H1 (cell line): ENCODE data around the gene PAX3. TPM values are rescaled to one million over a fixed set of nuclear protein-coding genes. Genes with fewer than 3 reads are reported as not detected.

Source experiments
- CHD7 ChIP-seq: fragments of 300-600 bp; sonication (generic); IDR thresholded peaks from 2 replicates; pipeline ENCODE4 v1.7.1; 2012; ENCODE audit warnings: low read length, moderate library complexity, mild to moderate bottlenecking, inconsistent platforms; ENCODE audit not compliant: insufficient replicate concordance
- KDM5A ChIP-seq: fragments of 200-600 bp; IDR thresholded peaks from 2 replicates; pipeline ENCODE4 v1.7.1; 2012; ENCODE audit warnings: mild to moderate bottlenecking, low read length, inconsistent platforms, mixed read lengths
- polyA plus RNA-seq, 7 experiments: library from polyadenylated mRNA; depleted of rRNA in 3 of 7; stranded (reverse) in 5 of 7; unstranded in 2 of 7; fragments of >200 nt in 5 of 7; fragments of 200-250 nt in 2 of 7; gene quantifications; 1 replicate in 5 of 7; 2 replicates in 1 of 7; 4 replicates in 1 of 7; pipeline versions ENCODE4 v1.2.1 to v1.2.3, GENCODE V29; 2011 to 2013; ENCODE audit warnings: missing spikeins in 2 of 7, mixed read lengths in 2 of 7
- total RNA-seq: library from RNA; stranded (reverse); fragmentation: NEBNext Ultra II Directional; extraction: Animal tissue kit (Norgen Biotek cat#: 25700); gene quantifications from 2 replicates; pipeline ENCODE4 v1.2.1, GENCODE V29; 2021

The PAX3 gene
- total and polyA plus RNA-seq, 2 of the 8 experiments (the other 6 are each of a cell fraction or from before 2014, with no cell fraction given) = 0.33 TPM; not detected in 1

GRCh38 chr2:222256250-222256649 is 42.5 kb downstream of the PAX3 start (continued):
- TF ChIP-seq CHD7 (no peak), KDM5A (no peak)
